ENCODE results near the gene DISC1. TPM values are rescaled to one million over a fixed set of nuclear protein-coding genes. Genes with fewer than 3 reads are reported as not detected.

DISC1 gene
- total RNA-seq, 2 donors from 2014 or later, result 3.9 to 8.2 TPM

GRCh38 chr1:231702804-231703203, 76.2 kb downstream of the DISC1 start:
- Mint-ChIP-seq H3K4me1 (peaks cover 14% of the 10 kb centered on the region), H3K4me3 (no peak overlapping the region), H3K27me3 (no peaks in the 10 kb centered on the region), H3K9me3 (no peaks in the 10 kb centered on the region), H3K27ac (no peak overlapping the region), H3K36me3 (ENCODE audit: low read depth) (peaks cover 18% of the 10 kb centered on the region)
- no peak for ATAC-seq (replicated peaks)

GRCh38 chr1:231705806-231706760, 79.5 kb downstream of the DISC1 start:
- no peak overlapping the region for H3K27ac Mint-ChIP-seq
- no peaks in the 10 kb centered on the region for H3K27me3 Mint-ChIP-seq
- H3K4me3 Mint-ChIP-seq, result no peak overlapping the region
- H3K36me3 Mint-ChIP-seq (ENCODE audit: low read depth), result peaks cover 13% of the 10 kb centered on the region
- ATAC-seq (replicated peaks), result no peak
- H3K9me3 Mint-ChIP-seq, result no peaks in the 10 kb centered on the region
- H3K4me1 Mint-ChIP-seq, result peaks cover 4% of the 10 kb centered on the region

- H3K9me3 Mint-ChIP-seq, result no peaks in the 10 kb centered on the region
- no peaks in the 10 kb centered on the region for H3K27me3 Mint-ChIP-seq
- ATAC-seq (replicated peaks), result no peak
- no peak overlapping the region for H3K27ac Mint-ChIP-seq
- H3K4me3 Mint-ChIP-seq, result no peak overlapping the region
- H3K4me1 Mint-ChIP-seq, result peaks cover 4% of the 10 kb centered on the region
- H3K36me3 Mint-ChIP-seq (ENCODE audit: low read depth), result peaks cover 11% of the 10 kb centered on the region
Observed at GRCh38 chr1:231706934-231707333, 80.3 kb downstream of the DISC1 start.

- Mint-ChIP-seq H3K27ac (no peak overlapping the region), H3K36me3 (ENCODE audit: low read depth) (peaks cover 7% of the 10 kb centered on the region), H3K4me1 (peaks cover 4% of the 10 kb centered on the region), H3K27me3 (no peaks in the 10 kb centered on the region), H3K9me3 (no peaks in the 10 kb centered on the region), H3K4me3 (no peak overlapping the region)
- no peak for ATAC-seq (replicated peaks)
Observed at GRCh38 chr1:231707407-231707806, 80.8 kb downstream of the DISC1 start.

- no peaks in the 10 kb centered on the region for H3K27me3 Mint-ChIP-seq
- no peak overlapping the region for H3K4me3 Mint-ChIP-seq
- no peak for ATAC-seq (replicated peaks)
- H3K4me1 Mint-ChIP-seq, result peaks cover 4% of the 10 kb centered on the region
- H3K9me3 Mint-ChIP-seq, result no peaks in the 10 kb centered on the region
- no peak overlapping the region for H3K27ac Mint-ChIP-seq
- H3K36me3 Mint-ChIP-seq (ENCODE audit: low read depth), result no peaks in the 10 kb centered on the region
Observed at GRCh38 chr1:231708394-231708793, 81.8 kb downstream of the DISC1 start.

GRCh38 chr1:231714440-231714839, 87.8 kb downstream of the DISC1 start:
- no peak for ATAC-seq (replicated peaks)
- Mint-ChIP-seq H3K9me3 (no peaks in the 10 kb centered on the region), H3K4me1 (no peaks in the 10 kb centered on the region), H3K36me3 (ENCODE audit: low read depth) (no peaks in the 10 kb centered on the region), H3K4me3 (no peak overlapping the region), H3K27ac (no peak overlapping the region), H3K27me3 (no peaks in the 10 kb centered on the region)

GRCh38 chr1:231715816-231716722, 89.5 kb downstream of the DISC1 start:
- no peaks in the 10 kb centered on the region for H3K9me3 Mint-ChIP-seq
- H3K27me3 Mint-ChIP-seq, result no peaks in the 10 kb centered on the region
- no peaks in the 10 kb centered on the region for H3K4me1 Mint-ChIP-seq
- ATAC-seq (replicated peaks), result no peak
- no peak overlapping the region for H3K27ac Mint-ChIP-seq
- H3K36me3 Mint-ChIP-seq (ENCODE audit: low read depth), result no peaks in the 10 kb centered on the region
- no peak overlapping the region for H3K4me3 Mint-ChIP-seq

GRCh38 chr1:231716879-231717278, 90.3 kb downstream of the DISC1 start:
- H3K4me1 Mint-ChIP-seq, result no peaks in the 10 kb centered on the region
- H3K27me3 Mint-ChIP-seq, result no peaks in the 10 kb centered on the region
- no peaks in the 10 kb centered on the region for H3K9me3 Mint-ChIP-seq
- no peak overlapping the region for H3K4me3 Mint-ChIP-seq
- H3K36me3 Mint-ChIP-seq (ENCODE audit: low read depth), result no peaks in the 10 kb centered on the region
- no peak overlapping the region for H3K27ac Mint-ChIP-seq
- no peak for ATAC-seq (replicated peaks)

GRCh38 chr1:231719485-231720183, 93.0 kb downstream of the DISC1 start:
- Mint-ChIP-seq H3K9me3 (no peaks in the 10 kb centered on the region), H3K4me3 (no peak overlapping the region), H3K4me1 (no peaks in the 10 kb centered on the region), H3K27me3 (no peaks in the 10 kb centered on the region), H3K27ac (no peak overlapping the region), H3K36me3 (ENCODE audit: low read depth) (no peaks in the 10 kb centered on the region)
- ATAC-seq (replicated peaks), result no peak

- H3K9me3 Mint-ChIP-seq, result no peaks in the 10 kb centered on the region
- ATAC-seq (replicated peaks), result no peak
- H3K27ac Mint-ChIP-seq, result no peak overlapping the region
- no peak overlapping the region for H3K4me3 Mint-ChIP-seq
- no peaks in the 10 kb centered on the region for H3K36me3 Mint-ChIP-seq (ENCODE audit: low read depth)
- no peaks in the 10 kb centered on the region for H3K4me1 Mint-ChIP-seq
- no peaks in the 10 kb centered on the region for H3K27me3 Mint-ChIP-seq
Observed at GRCh38 chr1:231720652-231721325, 94.2 kb downstream of the DISC1 start.

- H3K27me3 Mint-ChIP-seq, result no peaks in the 10 kb centered on the region
- H3K9me3 Mint-ChIP-seq, result no peaks in the 10 kb centered on the region
- no peaks in the 10 kb centered on the region for H3K36me3 Mint-ChIP-seq (ENCODE audit: low read depth)
- H3K4me3 Mint-ChIP-seq, result no peak overlapping the region
- ATAC-seq (replicated peaks), result no peak
- no peaks in the 10 kb centered on the region for H3K4me1 Mint-ChIP-seq
- no peak overlapping the region for H3K27ac Mint-ChIP-seq
Observed at GRCh38 chr1:231721436-231721835, 94.8 kb downstream of the DISC1 start.

GRCh38 chr1:231722356-231722755, 95.8 kb downstream of the DISC1 start:
- no peak overlapping the region for H3K27ac Mint-ChIP-seq
- ATAC-seq (replicated peaks), result no peak
- no peaks in the 10 kb centered on the region for H3K9me3 Mint-ChIP-seq
- no peaks in the 10 kb centered on the region for H3K4me1 Mint-ChIP-seq
- H3K27me3 Mint-ChIP-seq, result no peaks in the 10 kb centered on the region
- H3K4me3 Mint-ChIP-seq, result no peak overlapping the region
- H3K36me3 Mint-ChIP-seq (ENCODE audit: low read depth), result no peaks in the 10 kb centered on the region

- Mint-ChIP-seq H3K27me3 (no peaks in the 10 kb centered on the region), H3K36me3 (ENCODE audit: low read depth) (no peaks in the 10 kb centered on the region), H3K4me1 (no peaks in the 10 kb centered on the region), H3K9me3 (no peaks in the 10 kb centered on the region), H3K4me3 (no peak overlapping the region), H3K27ac (no peak overlapping the region)
- ATAC-seq (replicated peaks), result no peak
Observed at GRCh38 chr1:231723146-231723545, 96.6 kb downstream of the DISC1 start.

GRCh38 chr1:231724041-231724440, 97.5 kb downstream of the DISC1 start:
- Mint-ChIP-seq H3K27me3 (no peaks in the 10 kb centered on the region), H3K9me3 (no peaks in the 10 kb centered on the region), H3K27ac (no peak overlapping the region), H3K4me3 (no peak overlapping the region), H3K36me3 (ENCODE audit: low read depth) (no peaks in the 10 kb centered on the region), H3K4me1 (no peaks in the 10 kb centered on the region)
- no peak for ATAC-seq (replicated peaks)
